GM23248 (cell line): Measurements from ENCODE around the gene HMG20A. TPM values are rescaled to one million over a fixed set of nuclear protein-coding genes. Genes with fewer than 3 reads are reported as not detected.
A peak's percentile ranks its signal among the peaks of the same experiment; 100 is the strongest.

ENCODE experiments used
- DNase-seq: peaks from one replicate; pipeline ENCODE4 v3.0.0-alpha.2; 2015
- H2AFZ ChIP-seq: fragments of 200-600 bp; sonication (generic); 2 replicates; pipeline ENCODE4 v1.6.1; 2016; ENCODE audit warnings: antibody characterized with exemption
- H3F3A ChIP-seq: fragments of 200-600 bp; sonication (generic); 2 replicates; pipeline ENCODE4 v1.6.1; 2016; ENCODE audit warnings: mild to moderate bottlenecking, antibody characterized with exemption, mixed run types; ENCODE audit not compliant: insufficient read depth
- H3K27ac ChIP-seq: fragments of 200-600 bp; sonication (generic); 2 replicates; pipeline ENCODE4 v1.5.1; 2016; ENCODE audit warnings: mild to moderate bottlenecking
- H3K27me3 ChIP-seq: fragments of 200-600 bp; sonication (generic); replicated peaks from 2 replicates; pipeline ENCODE4 v1.6.1; 2016; ENCODE audit warnings: mild to moderate bottlenecking; ENCODE audit not compliant: insufficient read depth
- H3K36me3 ChIP-seq: fragments of 200-600 bp; sonication (generic); 2 replicates; pipeline ENCODE4 v1.6.1; 2016; ENCODE audit warnings: low read depth, mild to moderate bottlenecking
- H3K4me1 ChIP-seq: fragments of 200-600 bp; sonication (generic); 2 replicates; pipeline ENCODE4 v1.6.1; 2016; ENCODE audit warnings: mild to moderate bottlenecking; ENCODE audit not compliant: insufficient read depth
- H3K4me2 ChIP-seq: fragments of 200-600 bp; sonication (generic); one replicate; pipeline ENCODE4 v1.6.1; 2016; ENCODE audit warnings: mild to moderate bottlenecking; ENCODE audit not compliant: unreplicated experiment
- H3K4me3 ChIP-seq: fragments of 200-600 bp; sonication (generic); 2 replicates; pipeline ENCODE4 v1.5.1; 2016; ENCODE audit warnings: mild to moderate bottlenecking
- H3K79me2 ChIP-seq: fragments of 200-600 bp; sonication (generic); 2 replicates; pipeline ENCODE4 v1.6.1; 2016; ENCODE audit warnings: mild to moderate bottlenecking; ENCODE audit not compliant: insufficient read depth
- H3K9ac ChIP-seq: fragments of 200-600 bp; sonication (generic); 2 replicates; pipeline ENCODE4 v1.6.1; 2016; ENCODE audit warnings: mild to moderate bottlenecking
- H3K9me2 ChIP-seq: fragments of 200-600 bp; sonication (generic); 2 replicates; pipeline ENCODE4 v1.6.1; 2016; ENCODE audit warnings: mixed run types, mild to moderate bottlenecking, moderate library complexity; ENCODE audit not compliant: insufficient read depth
- H3K9me3 ChIP-seq: fragments of 200-600 bp; sonication (generic); one replicate; pipeline ENCODE4 v1.6.1; 2017; ENCODE audit warnings: low read depth
- H4K20me1 ChIP-seq: fragments of 200-600 bp; sonication (generic); 2 replicates; pipeline ENCODE4 v1.6.0; 2016; ENCODE audit not compliant: insufficient read depth
- EZH2 ChIP-seq: fragments of 200-600 bp; sonication (generic); IDR thresholded peaks from 2 replicates; pipeline ENCODE4 v1.6.1; 2018; ENCODE audit warnings: antibody characterized with exemption, mild to moderate bottlenecking; ENCODE audit not compliant: insufficient read depth, poor library complexity, severe bottlenecking
- EZH2phosphoT487 ChIP-seq: fragments of 200-600 bp; sonication (generic); IDR thresholded peaks from 2 replicates; pipeline ENCODE4 v1.6.1; 2018; ENCODE audit warnings: antibody characterized with exemption, moderate library complexity, mild to moderate bottlenecking, low read depth; ENCODE audit not compliant: insufficient read depth
- WGBS, 2 experiments: methylation state at CpG; one replicate each; pipeline ENCODE4 v1.1.6; 2015 to 2017; ENCODE audit warnings: low lambda C conversion rate in 2 of 2, low coverage in 1 of 2; ENCODE audit errors: missing lambda C conversion rate in 2 of 2; 5-methylcytosine and 5-hydroxymethylcytosine counted together
- in situ Hi-C: fragments of 300-500 bp; cut with MboI; formaldehyde crosslinking; loops from 2 replicates; pipeline ENCODE4 v1.15.0; 2020
- polyA plus RNA-seq: library from polyadenylated mRNA; unstranded; fragments of >200 nt; fragmentation: Nextera tagmentation; extraction: Ambion mirVana; gene quantifications from 2 replicates; pipeline ENCODE4 v1.2.1, GENCODE V29; 2016
- total RNA-seq: library from RNA; depleted of rRNA; stranded (reverse); fragments of >200 nt; shearing (Covaris generic); gene quantifications from 2 replicates; pipeline ENCODE4 v1.2.3, GENCODE V29; 2014

Gene HMG20A
- total and polyA plus RNA-seq, 2 experiments from 2014 or later: 15.1 to 25.1 TPM

DNA sequence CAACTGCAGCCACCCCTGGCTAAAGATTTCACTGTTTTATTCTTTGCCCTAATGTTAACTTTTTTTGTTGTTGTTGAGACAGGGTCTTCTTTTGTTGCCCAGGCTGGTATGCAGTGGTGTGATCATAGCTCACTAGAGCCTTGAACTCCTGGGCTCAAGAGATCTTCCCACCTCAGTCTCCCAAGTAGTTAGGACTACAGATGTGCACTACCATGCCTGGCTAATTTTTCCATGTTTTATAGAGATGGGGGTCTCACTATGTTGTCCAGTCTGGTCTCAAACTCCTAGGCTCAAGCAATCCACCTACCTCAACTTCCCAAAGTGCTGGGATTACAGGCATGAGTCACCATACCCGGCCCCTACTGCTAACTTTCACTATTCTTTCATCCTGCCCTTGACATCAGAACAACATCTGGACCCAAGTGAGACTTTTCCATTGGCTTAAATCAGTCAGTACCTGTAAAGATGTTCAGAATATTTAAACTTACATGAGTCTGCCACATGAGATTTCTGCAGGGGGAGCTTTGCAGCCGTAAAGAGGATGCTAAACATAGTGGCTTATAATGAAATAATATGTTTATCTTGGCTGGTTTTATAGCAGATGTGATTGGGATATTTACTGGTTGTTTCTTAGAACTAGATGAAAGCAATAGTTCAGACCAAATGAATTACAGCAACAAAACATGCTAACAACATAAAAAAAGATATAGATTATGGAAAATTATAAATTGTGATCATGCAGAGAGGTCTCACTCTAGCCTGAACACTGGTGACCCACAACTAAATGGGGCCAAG, 73.6 kb downstream of the HMG20A start:
- in situ Hi-C loops: no loop called here
- peaks cover 61% of the 10 kb centered on the region for H3K4me1 ChIP-seq
- WGBS, 2 experiments: 51 to 61% methylated on average over 2 of the region's 2 CpGs

DNA sequence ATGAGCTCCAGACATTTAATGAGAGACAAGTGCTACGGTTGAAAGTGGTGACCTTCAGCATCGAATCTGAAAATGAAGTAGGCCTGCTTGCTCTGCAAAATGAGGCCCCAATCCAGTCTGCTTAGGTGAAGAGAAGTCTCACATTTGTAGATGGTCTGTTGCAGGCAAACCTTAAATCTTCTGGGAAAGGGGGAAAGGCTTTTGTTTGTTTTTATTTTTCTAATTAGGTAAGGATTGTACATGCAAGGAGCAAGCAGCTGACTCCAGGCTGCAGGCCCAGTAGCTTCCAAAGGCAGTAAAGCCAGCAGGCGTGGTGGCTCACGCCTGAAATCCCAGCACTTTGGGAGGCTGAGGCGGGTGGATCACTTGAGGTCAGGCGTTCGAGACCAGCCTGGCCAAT, 74.3 kb downstream of the HMG20A start:
- H4K20me1 ChIP-seq: no peaks in the 10 kb centered on the region
- WGBS, 2 experiments: 77 to 83% methylated on average over 7 of the region's 7 CpGs
- H3K79me2 ChIP-seq: no peaks in the 10 kb centered on the region
- H3K36me3 ChIP-seq: no peaks in the 10 kb centered on the region
- peaks cover 43% of the 10 kb centered on the region for H3F3A ChIP-seq
- in situ Hi-C loops: no loop called here
- DNase-seq: no peak
- peaks cover 64% of the 10 kb centered on the region for H3K4me1 ChIP-seq
- H3K4me2 ChIP-seq: no peak overlapping the region
- H3K9me2 ChIP-seq: no peaks in the 10 kb centered on the region
- H3K4me3 ChIP-seq: no peak overlapping the region
- H2AFZ ChIP-seq: no peak overlapping the region
- TF ChIP-seq EZH2 (no peak), EZH2phosphoT487 (no peak)
- no peaks in the 10 kb centered on the region for H3K9me3 ChIP-seq
- H3K27me3 ChIP-seq: no peaks in the 10 kb centered on the region
- H3K9ac ChIP-seq: no peak overlapping the region
- H3K27ac ChIP-seq: no peak overlapping the region

More for the DNA sequence above, 73.6 kb downstream of the HMG20A start:
- Histone ChIP-seq H3K9me3 (no peaks in the 10 kb centered on the region), H3K79me2 (no peaks in the 10 kb centered on the region), H3K9ac (no peak overlapping the region), H3K9me2 (no peaks in the 10 kb centered on the region), H4K20me1 (no peaks in the 10 kb centered on the region), H3K4me3 (no peak overlapping the region), H3F3A (peaks cover 40% of the 10 kb centered on the region), H3K36me3 (no peaks in the 10 kb centered on the region), H2AFZ (no peak overlapping the region), H3K27me3 (no peaks in the 10 kb centered on the region), H3K27ac (no peak overlapping the region), H3K4me2 (no peak overlapping the region)
- TF ChIP-seq EZH2phosphoT487 (no peak), EZH2 (no peak)
- no peak for DNase-seq

DNA sequence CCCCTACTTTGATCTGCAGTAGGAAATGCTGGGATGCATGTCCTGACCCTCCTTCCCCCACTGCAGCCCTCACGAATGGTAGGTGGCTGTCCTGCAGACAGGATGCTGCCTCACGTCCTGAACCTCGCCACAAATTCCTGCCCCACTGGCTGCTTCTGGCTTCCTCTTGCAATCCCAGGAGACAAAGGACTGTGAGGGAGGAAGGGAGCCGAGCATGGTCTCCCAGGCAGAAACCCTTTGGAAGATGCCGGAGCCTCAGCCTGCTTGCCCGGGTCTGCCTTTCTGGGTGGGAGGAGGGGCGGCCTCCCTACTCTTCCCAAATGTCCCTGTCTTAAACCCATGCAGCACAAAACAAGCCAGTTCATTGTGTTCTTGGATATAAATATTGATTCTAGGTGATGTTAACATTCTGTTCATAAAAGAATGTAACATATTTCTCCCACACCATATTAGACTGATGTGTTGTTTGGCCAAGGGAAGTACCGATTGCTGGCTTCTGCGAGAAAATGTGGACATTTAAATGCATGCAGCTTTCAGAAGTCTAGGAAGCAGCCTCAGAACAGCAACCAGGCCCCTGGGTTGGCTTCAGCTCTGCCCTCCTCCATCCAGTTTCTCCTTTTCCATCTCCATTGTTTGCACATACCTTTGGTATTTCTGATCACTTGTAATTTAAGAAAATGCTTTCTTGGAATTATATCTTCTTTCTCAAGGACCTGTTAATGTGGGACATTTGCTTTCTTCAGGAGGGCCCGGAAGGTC, 75.3 kb downstream of the HMG20A start:
- Histone ChIP-seq H3K4me1 (peaks cover 67% of the 10 kb centered on the region), H3K9me2 (no peaks in the 10 kb centered on the region), H2AFZ (peak overlapping the region; percentile 50), H3K79me2 (no peaks in the 10 kb centered on the region), H3K9ac (peak overlapping the region; percentile 51), H3K4me2 (peak overlapping the region; percentile 66), H3K27ac (peak overlapping the region; percentile 85), H3K36me3 (no peaks in the 10 kb centered on the region), H3K27me3 (no peaks in the 10 kb centered on the region), H4K20me1 (no peaks in the 10 kb centered on the region), H3K4me3 (peak overlapping the region; percentile 51), H3F3A (peaks cover 43% of the 10 kb centered on the region), H3K9me3 (no peaks in the 10 kb centered on the region)
- peak; percentile 63 for DNase-seq
- in situ Hi-C loops: no loop called here
- no peak for TF ChIP-seq EZH2phosphoT487
- no peak for TF ChIP-seq EZH2
- 13 to 17% methylated on average over 10 of the region's 10 CpGs for WGBS, 2 experiments

DNA sequence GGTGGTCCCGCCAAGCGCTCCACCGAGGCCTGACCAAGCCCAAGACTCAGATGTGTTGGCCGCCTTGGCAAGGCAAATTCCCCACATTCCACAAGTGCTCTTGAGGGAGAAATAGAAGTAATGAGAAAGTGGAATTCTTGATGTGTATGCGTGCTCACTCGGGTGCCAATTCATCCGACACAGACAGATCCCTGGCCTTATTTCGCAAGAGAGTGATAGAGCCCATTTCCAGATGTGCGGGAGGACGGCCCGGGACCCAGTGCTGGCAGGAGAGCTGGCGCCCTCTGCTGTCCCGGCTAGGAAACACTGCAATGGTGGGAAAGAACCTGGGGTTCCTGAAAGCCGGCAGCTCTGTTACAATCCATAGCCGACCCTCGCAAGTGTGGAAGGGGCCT, 76.0 kb downstream of the HMG20A start:
- in situ Hi-C loops: no loop called here
- peaks cover 43% of the 10 kb centered on the region for H3F3A ChIP-seq
- no peaks in the 10 kb centered on the region for H4K20me1 ChIP-seq
- peak overlapping the region; percentile 53 for H3K4me3 ChIP-seq
- no peak for TF ChIP-seq EZH2phosphoT487
- TF ChIP-seq EZH2: no peak
- no peaks in the 10 kb centered on the region for H3K27me3 ChIP-seq
- 1 to 3% methylated on average over 15 to 16 of the region's 16 CpGs for WGBS, 2 experiments
- peaks cover 73% of the 10 kb centered on the region for H3K4me1 ChIP-seq
- no peaks in the 10 kb centered on the region for H3K79me2 ChIP-seq
- H2AFZ ChIP-seq: peak overlapping the region; percentile 84
- H3K36me3 ChIP-seq: no peaks in the 10 kb centered on the region
- DNase-seq: peak; percentile 99
- peak overlapping the region; percentile 85 for H3K27ac ChIP-seq
- peak overlapping the region; percentile 73 for H3K4me2 ChIP-seq
- peak overlapping the region; percentile 71 for H3K9ac ChIP-seq
- no peaks in the 10 kb centered on the region for H3K9me3 ChIP-seq
- no peaks in the 10 kb centered on the region for H3K9me2 ChIP-seq
